HG03520 (cell line): ENCODE measurements around the gene MS4A18.
A peak's percentile ranks its signal among the peaks of the same experiment; 100 is the strongest.

Experiments
- ATAC-seq: cut with Tn5 transposase; IDR thresholded peaks from one replicate; pipeline ENCODE4 v1.9.1; 2021; ENCODE audit warnings: mild to moderate bottlenecking, moderate library complexity; ENCODE audit not compliant: unreplicated experiment

The MS4A18 gene

GRCh38 chr11:60765355-60765754 lies 40.8 kb downstream of the MS4A18 start:
- ATAC-seq, result no peak

GRCh38 chr11:60766547-60766946 lies 42.0 kb downstream of the MS4A18 start:
- ATAC-seq, result no peak

- no peak for ATAC-seq
Observed at GRCh38 chr11:60767388-60767811, 42.9 kb downstream of the MS4A18 start.

GRCh38 chr11:60768202-60768601 lies 43.7 kb downstream of the MS4A18 start:
- ATAC-seq, result no peak

GRCh38 chr11:60769273-60769672 lies 44.8 kb downstream of the MS4A18 start:
- no peak for ATAC-seq

GRCh38 chr11:60769811-60770210 lies 45.3 kb downstream of the MS4A18 start:
- no peak for ATAC-seq

GRCh38 chr11:60771146-60771545 lies 46.6 kb downstream of the MS4A18 start:
- no peak for ATAC-seq

GRCh38 chr11:60771879-60772525 lies 47.5 kb downstream of the MS4A18 start:
- no peak for ATAC-seq

GRCh38 chr11:60772666-60773065 lies 48.1 kb downstream of the MS4A18 start:
- ATAC-seq, result no peak

- no peak for ATAC-seq
Observed at GRCh38 chr11:60774726-60775125, 50.2 kb downstream of the MS4A18 start.

GRCh38 chr11:60775420-60775961 lies 51.0 kb downstream of the MS4A18 start:
- peak; percentile 63 for ATAC-seq

- no peak for ATAC-seq
Observed at GRCh38 chr11:60776167-60776566, 51.6 kb downstream of the MS4A18 start.

- no peak for ATAC-seq
Observed at GRCh38 chr11:60777106-60777505, 52.6 kb downstream of the MS4A18 start.

- ATAC-seq, result no peak
Observed at GRCh38 chr11:60777572-60777971, 53.1 kb downstream of the MS4A18 start.

- ATAC-seq, result no peak
Observed at GRCh38 chr11:60780065-60780464, 55.5 kb downstream of the MS4A18 start.

- no peak for ATAC-seq
Observed at GRCh38 chr11:60780774-60781173, 56.3 kb downstream of the MS4A18 start.

GRCh38 chr11:60781286-60781980 lies 56.9 kb downstream of the MS4A18 start:
- no peak for ATAC-seq

- no peak for ATAC-seq
Observed at GRCh38 chr11:60781981-60782316, 57.4 kb downstream of the MS4A18 start.

- no peak for ATAC-seq
Observed at GRCh38 chr11:60782393-60783140, 58.0 kb downstream of the MS4A18 start.

GRCh38 chr11:60783141-60783484 lies 58.6 kb downstream of the MS4A18 start:
- ATAC-seq, result no peak

GRCh38 chr11:60783911-60784310 lies 59.4 kb downstream of the MS4A18 start:
- no peak for ATAC-seq

- ATAC-seq, result no peak
Observed at GRCh38 chr11:60785136-60785535, 60.6 kb downstream of the MS4A18 start, which contains the start of gene MS4A10. TSS of gene MS4A10 (plus strand) at chr11:60785333. CDS start at chr11:60790336, 5,003 bp downstream.
